Frontal cortex (tissue), 4 donors: ENCODE results near the gene TSFM. TPM values are rescaled to one million over a fixed set of nuclear protein-coding genes. Genes with fewer than 3 reads are reported as not detected.

Experiments used
- DNase-seq, 2 donors: peaks; one replicate each; pipeline ENCODE4 v3.0.0; 2012; ENCODE audit warnings: low spot score in 2 of 2
- FAIRE-seq: peaks from 2 replicates; lab custom pipeline; 2012; peaks lifted over from hg19 to GRCh38; lab: Jason Lieb, UNC
- small RNA-seq: library from RNA; depleted of rRNA; stranded (forward); fragments of <200 nt; gene quantifications from one replicate; pipeline ENCODE3, GENCODE V24; 2014
- total RNA-seq: library from RNA; depleted of rRNA; stranded (reverse); fragments of >200 nt; gene quantifications from one replicate; pipeline ENCODE4 v1.2.3, GENCODE V29; 2014
- donor health status: control.
- donor health status: control.
- donor health status: control.

The TSFM gene
- total RNA-seq, 1 donor from 2014 or later, result 30.2 TPM

DNA sequence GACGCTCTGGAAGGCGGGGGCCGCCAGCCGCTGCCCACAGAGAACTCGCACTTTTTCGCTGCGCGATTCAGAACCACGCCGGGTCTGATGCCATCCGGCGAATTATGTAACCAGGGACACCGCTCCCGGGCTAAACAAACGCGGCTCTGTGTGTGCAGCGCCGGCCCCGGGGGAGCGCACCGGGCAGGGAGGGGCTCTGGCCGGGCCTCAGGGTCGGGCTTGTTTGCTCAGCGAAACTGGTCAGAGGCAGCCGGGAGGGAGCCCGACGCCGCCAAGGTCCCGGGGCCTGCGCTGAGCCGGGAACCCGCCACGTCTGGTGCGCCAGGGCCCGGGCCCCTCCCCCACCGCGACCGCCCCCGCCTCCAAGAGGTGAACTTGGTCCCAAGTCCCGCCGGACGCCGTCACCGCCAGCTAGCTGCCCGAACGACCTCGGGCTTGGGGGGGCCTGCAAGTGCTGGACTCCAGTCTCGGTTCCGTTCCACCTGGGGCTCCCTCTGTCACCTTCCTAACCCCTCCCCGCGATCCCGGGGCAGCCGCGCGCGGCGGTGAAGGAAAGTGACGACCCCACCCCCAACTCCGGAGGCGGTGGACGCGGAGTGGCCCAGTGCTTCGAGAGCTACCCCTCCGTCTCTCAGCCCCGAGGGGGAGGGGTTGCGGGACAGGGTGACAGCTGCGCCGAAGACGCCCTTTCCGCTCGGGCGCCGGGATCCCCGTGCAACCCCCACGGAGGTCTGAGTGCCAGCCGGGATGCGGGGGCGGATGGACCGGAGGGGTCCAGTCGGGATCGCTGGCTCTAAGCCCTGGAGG is 63.1 kb downstream of the TSFM start:
- no peak for FAIRE-seq
- DNase-seq, result peak; percentile 81 to 89

DNA sequence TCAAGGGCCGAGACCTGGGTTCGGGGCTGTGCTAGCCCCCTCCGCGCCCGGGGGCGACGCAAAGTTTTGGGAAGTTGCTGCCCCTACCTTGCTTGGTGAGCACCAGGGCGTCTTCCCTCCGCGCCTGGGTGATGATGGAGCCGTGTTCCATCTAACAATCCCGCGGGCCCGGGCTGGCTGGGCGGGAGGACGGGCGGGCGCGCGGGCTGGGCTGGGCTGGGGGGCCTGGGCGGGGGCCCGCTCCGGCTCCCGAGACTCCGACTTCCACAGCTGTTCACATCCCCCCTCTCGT is 63.6 kb downstream of the TSFM start:
- no peak for FAIRE-seq
- DNase-seq, result no peak

DNA sequence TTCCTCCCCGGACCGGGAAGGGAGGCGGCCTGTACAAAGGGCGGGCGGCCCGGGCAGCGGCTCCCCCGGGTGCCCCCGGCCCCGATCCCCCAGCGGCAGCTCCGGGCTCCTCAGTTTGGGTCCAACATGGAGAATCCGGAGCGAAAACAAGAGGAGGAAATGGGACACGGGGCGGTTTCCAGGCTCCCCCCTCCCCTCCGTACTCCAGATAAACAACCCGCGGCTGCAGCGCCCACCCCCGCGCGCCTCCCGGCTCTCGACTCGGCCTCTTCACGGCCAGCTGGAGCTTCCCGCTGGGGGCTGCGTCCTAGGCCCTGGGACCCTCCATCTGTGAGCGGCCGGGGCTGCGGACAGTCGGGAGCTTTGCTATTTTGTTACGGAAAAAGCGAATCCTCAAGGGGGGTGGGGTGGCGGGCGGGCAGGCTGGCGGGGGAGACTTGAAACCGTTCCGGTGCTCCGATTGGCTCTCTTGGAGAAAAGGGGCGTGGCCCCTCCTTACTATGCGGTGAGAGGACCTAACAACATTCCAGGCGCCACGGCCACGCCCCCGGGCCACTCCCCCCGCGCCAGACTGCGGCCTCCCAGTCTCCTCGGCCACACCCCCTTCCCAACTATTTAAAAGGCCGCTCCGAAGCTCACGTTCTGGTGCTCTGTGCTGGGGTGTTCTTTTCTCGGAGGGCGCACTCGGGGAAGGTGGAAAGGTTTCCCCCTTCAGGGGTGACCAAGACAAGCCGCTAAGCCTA is 64.2 kb downstream of the TSFM start, which contains the start of gene CTDSP2:
Gene CTDSP2 (minus strand): TSS at position 153 of the 743 bp plus-strand sequence. CDS start 294 bp downstream, outside the sequence.
- DNase-seq (peak; percentile 99 to 100), FAIRE-seq (no peak)

Small RNA genes lying within 50 kb of the gene (small RNA-seq; reads per million reads assigned to genes)
- gene MIR26A2 (8.1 reads per million, percentile 95 among the genes with 10 or more reads in this experiment), gene RNU6-1083P (not detected)

Other genes with a start within 250 kb of the TSFM start
- 136 TPM for gene DCTN2, start 235.6 kb upstream of the TSFM start, total RNA-seq
- 42.8 TPM for gene KIF5A, start 232.7 kb upstream of the TSFM start, total RNA-seq
- gene PIP4K2C, start 191.6 kb upstream of the TSFM start, total RNA-seq, result 11.0 TPM
- 51.4 TPM for gene DTX3, start 178.0 kb upstream of the TSFM start, total RNA-seq
- 38.3 TPM for gene ARHGEF25, start 171.4 kb upstream of the TSFM start, total RNA-seq
- 37.5 TPM for gene B4GALNT1, start 149.6 kb upstream of the TSFM start, total RNA-seq
- 151 TPM for gene OS9, start 88.7 kb upstream of the TSFM start, total RNA-seq
- gene AGAP2, start 44.0 kb upstream of the TSFM start, total RNA-seq, result 25.7 TPM
- 38.3 TPM for gene TSPAN31, start 37.7 kb upstream of the TSFM start, total RNA-seq
- gene CDK4, start 30.5 kb upstream of the TSFM start, total RNA-seq, result 51.4 TPM
- 17.5 TPM for gene MARCHF9, start 27.7 kb upstream of the TSFM start, total RNA-seq
- not detected for gene CYP27B1, start 15.7 kb upstream of the TSFM start, total RNA-seq
- 1.2 TPM for gene METTL1, start 10.7 kb upstream of the TSFM start, total RNA-seq
- 1.2 TPM for gene EEF1AKMT3, start 10.2 kb upstream of the TSFM start, total RNA-seq
- gene AVIL, start 35.9 kb downstream of the TSFM start, total RNA-seq, result 1.6 TPM
- gene CTDSP2, start 63.9 kb downstream of the TSFM start, total RNA-seq, result 14.7 TPM
- gene ATP23, start 158.8 kb downstream of the TSFM start, total RNA-seq, result 6.1 TPM